Measurements from ENCODE around the gene SUN2.

The SUN2 gene

GRCh38 chr22:38698407-38699094 is 57.2 kb downstream of the SUN2 start:
- no peak for DNase-seq (ENCODE audit: low read depth, low spot score)

DNA sequence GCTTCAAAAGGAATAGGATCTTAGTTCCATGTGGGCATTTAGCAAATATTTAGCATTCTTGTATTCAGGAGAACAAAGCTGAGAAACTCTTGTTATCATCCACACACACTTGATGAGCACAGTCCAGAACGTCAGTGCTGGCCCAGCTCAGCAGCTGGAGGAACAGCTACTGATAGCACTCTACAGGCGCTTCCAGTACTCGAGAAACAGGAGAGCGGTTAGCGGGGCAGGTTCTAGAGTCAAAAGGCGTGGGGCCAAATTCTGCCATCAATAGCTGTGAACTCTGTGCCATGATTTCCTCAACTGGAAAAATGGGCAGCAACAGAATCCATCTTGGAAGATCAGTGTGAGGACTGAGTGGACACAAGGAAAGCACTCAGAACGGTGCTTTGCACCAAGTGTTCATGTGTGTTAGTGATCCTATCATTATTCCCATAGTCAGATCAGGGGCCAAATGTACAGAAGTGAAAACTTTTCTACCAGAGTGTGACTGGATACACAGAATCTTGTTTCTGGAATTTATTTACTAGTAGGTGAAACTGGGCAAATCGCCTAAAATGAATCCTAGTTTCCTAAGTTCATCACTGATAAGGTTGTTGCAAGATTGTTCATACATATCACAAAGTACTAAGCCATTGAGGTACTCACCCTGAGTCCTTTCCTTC is 58.2 kb downstream of the SUN2 start:
- peak; percentile 70 for DNase-seq (ENCODE audit: low read depth, low spot score)

GRCh38 chr22:38696606-38697424 is 59.0 kb downstream of the SUN2 start:
- DNase-seq (ENCODE audit: low read depth, low spot score), result peak; percentile 74

DNA sequence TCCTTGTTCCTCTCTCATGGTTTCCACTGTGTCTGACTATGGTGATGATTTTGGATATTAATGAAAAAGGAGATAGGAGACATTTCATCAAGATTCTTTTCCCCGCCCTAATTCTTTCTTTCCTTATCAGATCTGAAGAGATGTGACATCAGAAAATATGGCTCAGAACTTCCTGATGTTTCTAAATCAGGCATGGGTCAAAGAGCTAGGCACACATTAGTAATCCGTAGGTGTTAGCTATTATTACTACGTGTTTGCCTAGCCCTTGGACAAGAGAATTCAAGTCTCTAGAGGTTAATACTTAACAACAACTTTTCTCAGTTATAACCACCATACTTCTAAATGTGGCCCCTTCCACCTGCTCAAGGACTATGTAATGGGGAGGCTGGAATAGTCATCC is 60.9 kb downstream of the SUN2 start:
- DNase-seq (ENCODE audit: low read depth, low spot score), result no peak

GRCh38 chr22:38694049-38694448 is 61.7 kb downstream of the SUN2 start:
- no peak for DNase-seq (ENCODE audit: low read depth, low spot score)

GRCh38 chr22:38689651-38690050 is 66.1 kb downstream of the SUN2 start:
- DNase-seq (ENCODE audit: low read depth, low spot score), result no peak

- no peak for DNase-seq (ENCODE audit: low read depth, low spot score)
These were observed 70.0 kb downstream of the SUN2 start for GRCh38 chr22:38685761-38686160.

GRCh38 chr22:38684895-38685294 is 70.9 kb downstream of the SUN2 start:
- DNase-seq (ENCODE audit: low read depth, low spot score), result no peak
